ENCODE data around the gene RBPJ.

The RBPJ gene

GRCh38 chr4:26320538-26321372 lies at the start of gene RBPJ:
RBPJ (plus strand) TSS chr4:26321014; CDS start chr4:26321029, 15 bp downstream.
- no peak for TF ChIP-seq CTCF (IDR thresholded peaks at IDR 0.05; ENCODE audit: control extremely low read depth, extremely low read depth, low read depth, missing control alignments)
- DNase-seq (ENCODE audit: extremely low spot score): peak; percentile 79
- POLR2A ChIA-PET: interaction anchor here (1.0 to 1.8 kb wide), 3 partner anchors 127 to 245 kb away, joined by 3 to 4 read pairs (median 3); no protein-coding TSS in a partner anchor
- CTCF ChIA-PET: interaction anchor here (0.8 to 2.5 kb wide), 9 partner anchors 9 to 291 kb away, joined by 3 to 24 read pairs (median 3); no protein-coding TSS in a partner anchor

- TF ChIP-seq CTCF (IDR thresholded peaks at IDR 0.05; ENCODE audit: control extremely low read depth, extremely low read depth, low read depth, missing control alignments): no peak
- no peak for DNase-seq (ENCODE audit: extremely low spot score)
- ChIA-PET CTCF (no interaction called here), POLR2A (no interaction called here)
These were observed 49.1 kb upstream of the RBPJ start for GRCh38 chr4:26271703-26272102.

- CTCF ChIA-PET: interaction anchor here (1.5 kb wide), 1 partner anchor 12 kb away, joined by 4 read pairs; no protein-coding TSS in a partner anchor
These were observed 47.9 kb upstream of the RBPJ start for GRCh38 chr4:26272654-26273615.

GRCh38 chr4:26273616-26273980 lies 47.2 kb upstream of the RBPJ start:
- POLR2A ChIA-PET: no interaction called here
- CTCF ChIA-PET: interaction anchor here (1.5 kb wide), 1 partner anchor 13 kb away, joined by 4 read pairs; no protein-coding TSS in a partner anchor
- no peak for DNase-seq (ENCODE audit: extremely low spot score)
- no peak for TF ChIP-seq CTCF (IDR thresholded peaks at IDR 0.05; ENCODE audit: control extremely low read depth, extremely low read depth, low read depth, missing control alignments)

More at GRCh38 chr4:26272654-26273615, 47.9 kb upstream of the RBPJ start:
- DNase-seq (ENCODE audit: extremely low spot score): no peak
- no peak for TF ChIP-seq CTCF (IDR thresholded peaks at IDR 0.05; ENCODE audit: control extremely low read depth, extremely low read depth, low read depth, missing control alignments)
- POLR2A ChIA-PET: no interaction called here

- POLR2A ChIA-PET: no interaction called here
- no peak for TF ChIP-seq CTCF (IDR thresholded peaks at IDR 0.05; ENCODE audit: control extremely low read depth, extremely low read depth, low read depth, missing control alignments)
- CTCF ChIA-PET: no interaction called here
- DNase-seq (ENCODE audit: extremely low spot score): no peak
These were observed 45.5 kb upstream of the RBPJ start for GRCh38 chr4:26275281-26275680.

- ChIA-PET CTCF (interaction anchor here (1.0 kb wide), 1 partner anchor 12 kb away, joined by 4 read pairs; no protein-coding TSS in a partner anchor), POLR2A (no interaction called here)
- TF ChIP-seq CTCF (IDR thresholded peaks at IDR 0.05; ENCODE audit: control extremely low read depth, extremely low read depth, low read depth, missing control alignments): no peak
These were observed 41.4 kb upstream of the RBPJ start for GRCh38 chr4:26279446-26279845.

More at GRCh38 chr4:26279446-26279845, 41.4 kb upstream of the RBPJ start:
- no peak for DNase-seq (ENCODE audit: extremely low spot score)

Measured in GM10248 (cell line).